Body of pancreas (tissue), 4 donors: ENCODE data around the gene ZPLD1. TPM values are rescaled to one million over a fixed set of nuclear protein-coding genes. Genes with fewer than 3 reads are reported as not detected.

ENCODE experiments used
- ATAC-seq: fragments of 150-250 bp; one replicate; pipeline ENCODE4 v1.9.1; 2016
- DNase-seq, 4 donors: peaks; one replicate each; pipeline ENCODE4 v3.0.0-alpha.2; 2019
- H3K27ac ChIP-seq, 4 donors: fragments of 200-600 bp; sonication (generic); 1 replicate in 3 of 4; 2 replicates in 1 of 4; pipeline versions ENCODE4 v1.5.1 to v1.6.1; 2016 to 2019; ENCODE audit warnings: mild to moderate bottlenecking in 1 of 4, mixed read lengths in 1 of 4, moderate library complexity in 1 of 4
- H3K27me3 ChIP-seq, 2 donors: fragments of 200-600 bp; sonication (generic); one replicate each; pipeline ENCODE4 v1.6.0; 2016; ENCODE audit warnings: mild to moderate bottlenecking in 1 of 2
- H3K36me3 ChIP-seq, 2 donors: fragments of 200-600 bp; sonication (generic); replicated peaks in 1 of 2; 2 replicates each; pipeline ENCODE4 v1.5.1; 2016; ENCODE audit warnings: low read depth in 2 of 2; ENCODE audit not compliant: insufficient read depth in 1 of 2
- H3K4me1 ChIP-seq: fragments of 200-600 bp; sonication (generic); one replicate; pipeline ENCODE4 v1.6.0; 2016
- H3K4me3 ChIP-seq, 2 donors: fragments of 200-600 bp; sonication (generic); 1 replicate in 1 of 2; 2 replicates in 1 of 2; pipeline ENCODE4 v1.5.1; 2016 to 2019
- H3K9me3 ChIP-seq, 3 donors: fragments of 200-600 bp; sonication (generic); 1 replicate in 2 of 3; 2 replicates in 1 of 3; pipeline ENCODE4 v1.5.1; 2016
- CTCF ChIP-seq, 7 experiments: fragments of 450-650 bp in 4 of 7; fragments of 200-600 bp in 3 of 7; sonication (generic) in 3 of 7; IDR thresholded peaks; one replicate each; pipeline ENCODE4 v1.5.1; 2016 to 2019; ENCODE audit warnings: antibody characterized with exemption in 7 of 7
- POLR2A ChIP-seq, 3 donors: fragments of 450-650 bp; IDR thresholded peaks; one replicate each; pipeline ENCODE4 v1.6.1; 2016; ENCODE audit warnings: antibody characterized with exemption in 3 of 3, mild to moderate bottlenecking in 2 of 3
- WGBS, 2 donors: methylation state at CpG; one replicate each; pipeline ENCODE4 v1.1.5; 2017; 5-methylcytosine and 5-hydroxymethylcytosine counted together
- intact Hi-C: fragments of 100-400 bp; cut with DNase I; formaldehyde crosslinking; loops from one replicate; pipeline ENCODE4 v1.15.1; 2023
- total RNA-seq, 2 donors: library from RNA; depleted of rRNA; stranded (reverse); fragments of >200 nt; gene quantifications; one replicate each; pipeline ENCODE4 v1.1.0, GENCODE V29; 2016

ZPLD1 gene
- under 1 TPM in 1 of 2 donors, not detected in 1; 0.26 TPM for total RNA-seq

- intact Hi-C loops = no loop called here
- TF ChIP-seq CTCF (IDR thresholded peaks at IDR 0.05) (no peak), POLR2A (IDR thresholded peaks at IDR 0.05) (no peak)
Measured at GRCh38 chr3:102434715-102435114, at the start of gene ZPLD1. ZPLD1 (plus strand) TSS chr3:102435015; CDS start chr3:102438488, 3,473 bp downstream.

GRCh38 chr3:102390171-102390864 is 44.5 kb upstream of the ZPLD1 start:
- Histone ChIP-seq H3K4me1 (no peaks in the 10 kb centered on the region), H3K27me3 (no peaks in the 10 kb centered on the region), H3K4me3 (no peak overlapping the region), H3K9me3 (no peaks in the 10 kb centered on the region), H3K36me3 (no peaks in the 10 kb centered on the region), H3K27ac (no peak overlapping the region)
- ATAC-seq (no peak), DNase-seq (no peak)
- intact Hi-C loops = no loop called here
- WGBS, 2 donors = 46 to 49% methylated on average over 7 of the region's 7 CpGs
- no peak for TF ChIP-seq CTCF (IDR thresholded peaks at IDR 0.05)
- no peak for TF ChIP-seq POLR2A (IDR thresholded peaks at IDR 0.05)

More at GRCh38 chr3:102434715-102435114, at the start of gene ZPLD1:
- Histone ChIP-seq H3K36me3 (no peaks in the 10 kb centered on the region), H3K27me3 (no peaks in the 10 kb centered on the region), H3K9me3 (no peaks in the 10 kb centered on the region), H3K4me1 (no peaks in the 10 kb centered on the region), H3K4me3 (no peak within 1 kb of the TSS), H3K27ac (no peak within 1 kb of the TSS)
- ATAC-seq = no peak
- DNase-seq = no peak

GRCh38 chr3:102390916-102391315 is 43.9 kb upstream of the ZPLD1 start:
- ATAC-seq (no peak), DNase-seq (no peak)
- no peaks in the 10 kb centered on the region for H3K36me3 ChIP-seq
- no peak for TF ChIP-seq POLR2A (IDR thresholded peaks at IDR 0.05)
- TF ChIP-seq CTCF (IDR thresholded peaks at IDR 0.05) = no peak
- H3K4me1 ChIP-seq = no peaks in the 10 kb centered on the region
- H3K4me3 ChIP-seq = no peak overlapping the region
- 56 to 57% methylated on average over 1 of the region's 1 CpG for WGBS, 2 donors
- H3K27ac ChIP-seq = no peak overlapping the region
- no peaks in the 10 kb centered on the region for H3K27me3 ChIP-seq
- intact Hi-C loops = no loop called here
- H3K9me3 ChIP-seq = no peaks in the 10 kb centered on the region

GRCh38 chr3:102391491-102391890 is 43.3 kb upstream of the ZPLD1 start:
- WGBS, 2 donors = 34 to 64% methylated on average over 2 of the region's 2 CpGs
- no peaks in the 10 kb centered on the region for H3K27me3 ChIP-seq
- H3K27ac ChIP-seq = no peak overlapping the region
- no peak for TF ChIP-seq CTCF (IDR thresholded peaks at IDR 0.05)
- TF ChIP-seq POLR2A (IDR thresholded peaks at IDR 0.05) = no peak
- H3K9me3 ChIP-seq = no peaks in the 10 kb centered on the region
- no peaks in the 10 kb centered on the region for H3K36me3 ChIP-seq
- DNase-seq (no peak), ATAC-seq (no peak)
- no peaks in the 10 kb centered on the region for H3K4me1 ChIP-seq
- intact Hi-C loops = no loop called here
- H3K4me3 ChIP-seq = no peak overlapping the region

GRCh38 chr3:102394517-102394916 is 40.3 kb upstream of the ZPLD1 start:
- WGBS, 2 donors = 29 to 45% methylated on average over 1 of the region's 1 CpG
- no peak for DNase-seq
- Histone ChIP-seq H3K36me3 (no peaks in the 10 kb centered on the region), H3K9me3 (no peaks in the 10 kb centered on the region), H3K4me3 (no peak overlapping the region), H3K27me3 (no peaks in the 10 kb centered on the region), H3K27ac (no peak overlapping the region), H3K4me1 (no peaks in the 10 kb centered on the region)
- no peak for ATAC-seq
- intact Hi-C loops = no loop called here
- TF ChIP-seq POLR2A (IDR thresholded peaks at IDR 0.05) = no peak
- TF ChIP-seq CTCF (IDR thresholded peaks at IDR 0.05) = no peak
